Measurements from ENCODE around the gene ACADS.

- TF ChIP-seq ZHX1 (conservative IDR thresholded peaks at IDR 0.05; ENCODE audit: low read length) (no peak), CTCF (IDR thresholded peaks at IDR 0.05 in 2 of 3, conservative IDR thresholded peaks at IDR 0.05 in 1 of 3; ENCODE audit: insufficient read depth in 2 of 3, low read depth in 1 of 3, low read length in 3 of 3) (no peak), RBM39 (optimal IDR thresholded peaks at IDR 0.05; ENCODE audit: low read depth, low read length) (no peak), GATA2 (CRISPR knock-in tag; IDR thresholded peaks at IDR 0.05) (no peak)
Observed at GRCh38 chr12:120771097-120771496, 45.5 kb downstream of the ACADS start.

Data from K562 (cell line).